Astrocyte (in vitro differentiated cells and primary cell): ENCODE data around the gene BLOC1S5. TPM values are rescaled to one million over a fixed set of nuclear protein-coding genes. Genes with fewer than 3 reads are reported as not detected.

Source experiments
- DNase-seq: peaks from one replicate; pipeline ENCODE4 v3.0.0-alpha.2; 2010; ENCODE audit warnings: low read depth
- FAIRE-seq: peaks from 2 replicates; lab custom pipeline; 2011; peaks lifted over from hg19 to GRCh38; lab: Jason Lieb, UNC
- H2AFZ ChIP-seq: 2 replicates; pipeline ENCODE4 v1.6.0; 2012; ENCODE audit warnings: low read depth, low read length, inconsistent platforms
- H3K27ac ChIP-seq: 2 replicates; pipeline ENCODE4 v1.5.1; 2011; ENCODE audit warnings: low read depth, low read length, inconsistent platforms
- H3K27me3 ChIP-seq: 2 replicates; pipeline ENCODE4 v1.6.0; 2011; ENCODE audit warnings: low read length, inconsistent platforms; ENCODE audit not compliant: insufficient read depth
- H3K36me3 ChIP-seq: 2 replicates; pipeline ENCODE4 v1.5.1; 2011; ENCODE audit warnings: low read length, inconsistent platforms; ENCODE audit not compliant: insufficient read depth
- H3K4me1 ChIP-seq: 2 replicates; pipeline ENCODE4 v1.5.1; 2011; ENCODE audit warnings: low read length, inconsistent platforms; ENCODE audit not compliant: insufficient read depth
- H3K4me2 ChIP-seq: 2 replicates; pipeline ENCODE4 v1.6.0; 2012; ENCODE audit warnings: low read length, inconsistent platforms
- H3K4me3 ChIP-seq: 2 replicates; pipeline ENCODE4 v1.5.1; 2011; ENCODE audit warnings: low read depth, mild to moderate bottlenecking, low read length, inconsistent platforms; ENCODE audit not compliant: insufficient read depth
- H3K79me2 ChIP-seq: 2 replicates; pipeline ENCODE4 v1.6.0; 2012; ENCODE audit warnings: mild to moderate bottlenecking, low read length, inconsistent platforms; ENCODE audit not compliant: insufficient read depth
- H3K9ac ChIP-seq: 2 replicates; pipeline ENCODE4 v1.6.0; 2012; ENCODE audit warnings: mild to moderate bottlenecking, low read length, inconsistent platforms
- H3K9me3 ChIP-seq: 2 replicates; pipeline ENCODE4 v1.5.1; 2012; ENCODE audit warnings: low read depth, mild to moderate bottlenecking, low read length, inconsistent platforms; ENCODE audit not compliant: insufficient read depth
- H4K20me1 ChIP-seq: 2 replicates; pipeline ENCODE4 v1.6.0; 2012; ENCODE audit warnings: low read length, inconsistent platforms; ENCODE audit not compliant: insufficient read depth
- H3K27ac Mint-ChIP-seq: one replicate; pipeline ENCODE4 v1.8.0; 2021; ENCODE audit warnings: mild to moderate bottlenecking, mixed read lengths; ENCODE audit not compliant: unreplicated experiment
- H3K27me3 Mint-ChIP-seq: one replicate; pipeline ENCODE4 v1.8.0; 2021; ENCODE audit warnings: low read depth, mixed read lengths; ENCODE audit not compliant: unreplicated experiment
- H3K36me3 Mint-ChIP-seq: one replicate; pipeline ENCODE4 v1.8.0; 2021; ENCODE audit warnings: low read depth, mixed read lengths; ENCODE audit not compliant: unreplicated experiment
- H3K4me1 Mint-ChIP-seq: one replicate; pipeline ENCODE4 v1.8.0; 2021; ENCODE audit warnings: low read depth, mixed read lengths; ENCODE audit not compliant: unreplicated experiment
- H3K4me3 Mint-ChIP-seq: one replicate; pipeline ENCODE4 v1.8.0; 2021; ENCODE audit warnings: mild to moderate bottlenecking, moderate library complexity, mixed read lengths; ENCODE audit not compliant: unreplicated experiment
- H3K9me3 Mint-ChIP-seq: one replicate; pipeline ENCODE4 v1.8.0; 2021; ENCODE audit warnings: mild to moderate bottlenecking, mixed read lengths; ENCODE audit not compliant: unreplicated experiment
- CTCF ChIP-seq: IDR thresholded peaks from 2 replicates; pipeline ENCODE4 v1.5.1; 2011; ENCODE audit warnings: low read depth, mild to moderate bottlenecking, inconsistent platforms, low read length, moderate library complexity; ENCODE audit not compliant: insufficient read depth
- EZH2 ChIP-seq: IDR thresholded peaks from 2 replicates; pipeline ENCODE4 v1.6.1; 2012; ENCODE audit warnings: mild to moderate bottlenecking, low read length, inconsistent platforms; ENCODE audit not compliant: insufficient read depth
- total RNA-seq: library from RNA; stranded (reverse); gene quantifications from 2 replicates; pipeline ENCODE4 v1.2.1, GENCODE V29; 2021

The BLOC1S5 gene
- total RNA-seq, 1 donor from 2014 or later, result 8.2 TPM

DNA sequence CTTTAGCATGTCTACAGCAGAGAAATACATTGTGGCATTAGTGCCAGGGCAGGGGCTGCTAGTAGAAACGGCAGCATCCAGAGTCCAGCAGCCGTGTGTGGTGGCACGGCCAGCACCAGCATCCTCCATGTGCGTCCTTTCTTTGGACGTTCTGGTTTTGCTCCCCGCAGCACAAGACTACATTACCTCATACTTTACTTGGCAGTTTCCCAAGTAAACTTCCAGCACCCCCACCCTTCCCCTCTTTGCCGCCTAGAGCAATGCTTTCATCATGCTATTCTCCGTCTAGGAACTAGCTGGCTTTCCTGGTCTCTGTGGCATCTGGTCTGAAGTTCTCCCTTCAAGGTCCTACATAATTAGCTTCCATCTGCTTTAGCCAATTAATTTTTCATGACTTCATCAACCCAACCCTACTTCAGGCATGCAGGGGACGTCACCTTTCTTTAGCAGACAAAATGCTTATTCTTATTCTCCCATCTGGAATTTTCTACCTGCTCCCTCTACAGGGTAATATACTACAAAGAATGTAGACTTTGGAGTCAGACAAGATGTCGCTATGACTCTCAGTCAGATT lies 67.6 kb downstream of the BLOC1S5 start:
- DNase-seq (peak; percentile 62), FAIRE-seq (no peak)
- H4K20me1 ChIP-seq, result no peaks in the 10 kb centered on the region
- no peaks in the 10 kb centered on the region for H3K36me3 Mint-ChIP-seq
- H3K9me3 Mint-ChIP-seq, result no peaks in the 10 kb centered on the region
- H3K9me3 ChIP-seq, result no peaks in the 10 kb centered on the region
- no peaks in the 10 kb centered on the region for H3K79me2 ChIP-seq
- H3K4me3 Mint-ChIP-seq, result no peak overlapping the region
- peak overlapping the region; percentile 20 for H3K4me2 ChIP-seq
- no peak for TF ChIP-seq CTCF
- no peak for TF ChIP-seq EZH2
- no peaks in the 10 kb centered on the region for H3K27me3 Mint-ChIP-seq
- no peaks in the 10 kb centered on the region for H3K36me3 ChIP-seq
- no peak overlapping the region for H3K27ac ChIP-seq
- no peak overlapping the region for H3K9ac ChIP-seq
- no peak overlapping the region for H2AFZ ChIP-seq
- no peak overlapping the region for H3K4me3 ChIP-seq
- H3K27me3 ChIP-seq, result no peaks in the 10 kb centered on the region
- peaks cover 28% of the 10 kb centered on the region for H3K4me1 Mint-ChIP-seq
- H3K4me1 ChIP-seq, result peaks cover 17% of the 10 kb centered on the region
- peak overlapping the region; percentile 89 for H3K27ac Mint-ChIP-seq

- DNase-seq (no peak), FAIRE-seq (no peak)
These were observed 70.2 kb downstream of the BLOC1S5 start for GRCh38 chr6:7993952-7994351.

More at GRCh38 chr6:7993952-7994351, 70.2 kb downstream of the BLOC1S5 start:
- Histone ChIP-seq H3K4me3 (no peak overlapping the region), H4K20me1 (no peaks in the 10 kb centered on the region), H2AFZ (no peak overlapping the region), H3K79me2 (no peaks in the 10 kb centered on the region), H3K9ac (no peak overlapping the region), H3K4me1 (peaks cover 19% of the 10 kb centered on the region), H3K4me2 (no peak overlapping the region), H3K27me3 (no peaks in the 10 kb centered on the region), H3K27ac (no peak overlapping the region), H3K9me3 (no peaks in the 10 kb centered on the region), H3K36me3 (no peaks in the 10 kb centered on the region)
- Mint-ChIP-seq H3K4me1 (peaks cover 24% of the 10 kb centered on the region), H3K27me3 (no peaks in the 10 kb centered on the region), H3K4me3 (no peak overlapping the region), H3K9me3 (no peaks in the 10 kb centered on the region), H3K36me3 (no peaks in the 10 kb centered on the region), H3K27ac (peak overlapping the region; percentile 60)
- TF ChIP-seq EZH2 (no peak), CTCF (no peak)
